Endodermal cell (in vitro differentiated cells): ENCODE measurements around the gene METAP1D. TPM values are rescaled to one million over a fixed set of nuclear protein-coding genes. Genes with fewer than 3 reads are reported as not detected.
"Not testable (repeated sequence)": the region's sequence is repeated elsewhere in the genome, so short reads cannot be mapped to it uniquely, and the experiment has no call there.

Experiments
- DNase-seq: peaks from one replicate; pipeline ENCODE4 v3.0.0-alpha.2; 2017
- H3K27ac ChIP-seq: 2 replicates; pipeline ENCODE4 v1.5.1; 2013; ENCODE audit warnings: mild to moderate bottlenecking, low read depth, low read length, moderate library complexity
- H3K27me3 ChIP-seq: 2 replicates; pipeline ENCODE4 v1.6.1; 2013; ENCODE audit warnings: mild to moderate bottlenecking, low read length, moderate library complexity; ENCODE audit not compliant: insufficient read depth, control insufficient read depth, poor library complexity, severe bottlenecking
- H3K36me3 ChIP-seq: 2 replicates; pipeline ENCODE4 v1.7.0; 2013; ENCODE audit warnings: mild to moderate bottlenecking, low read length, moderate library complexity; ENCODE audit not compliant: control insufficient read depth, insufficient read depth
- H3K4me1 ChIP-seq: one replicate; pipeline ENCODE4 v1.7.0; 2013; ENCODE audit warnings: low read length; ENCODE audit not compliant: control insufficient read depth, insufficient read depth
- H3K4me3 ChIP-seq: 2 replicates; pipeline ENCODE4 v1.5.1; 2013; ENCODE audit warnings: mild to moderate bottlenecking, low read length, moderate library complexity
- H3K9ac ChIP-seq: 2 replicates; pipeline ENCODE4 v1.6.1; 2013; ENCODE audit warnings: mild to moderate bottlenecking, low read length, moderate library complexity; ENCODE audit not compliant: poor library complexity, severe bottlenecking; ENCODE audit errors: extremely low read depth
- H3K9me3 ChIP-seq: 2 replicates; pipeline ENCODE4 v1.6.1; 2013; ENCODE audit warnings: mild to moderate bottlenecking, low read length, moderate library complexity; ENCODE audit not compliant: control insufficient read depth
- H3K27ac Mint-ChIP-seq: 2 replicates; pipeline ENCODE4 v1.8.0; 2020; ENCODE audit warnings: mixed read lengths
- H3K27me3 Mint-ChIP-seq: 2 replicates; pipeline ENCODE4 v1.8.0; 2021; ENCODE audit warnings: mild to moderate bottlenecking, mixed read lengths; ENCODE audit not compliant: insufficient read depth
- H3K36me3 Mint-ChIP-seq: 2 replicates; pipeline ENCODE4 v1.8.0; 2020; ENCODE audit warnings: low read depth, mixed read lengths
- H3K4me1 Mint-ChIP-seq: 2 replicates; pipeline ENCODE4 v1.8.0; 2020; ENCODE audit warnings: mixed read lengths
- H3K4me3 Mint-ChIP-seq: 2 replicates; pipeline ENCODE4 v1.8.0; 2020; ENCODE audit warnings: mild to moderate bottlenecking, moderate library complexity, mixed read lengths
- H3K9me3 Mint-ChIP-seq: 2 replicates; pipeline ENCODE4 v1.8.0; 2020; ENCODE audit warnings: mild to moderate bottlenecking, mixed read lengths
- WGBS, 2 experiments: methylation state at CpG; one replicate each; pipeline versions ENCODE4 v1.1.5 to v1.1.7; 2013; ENCODE audit warnings: missing lambda C conversion rate in 2 of 2, mixed read lengths in 1 of 2; ENCODE audit not compliant: insufficient coverage in 1 of 2, insufficient read length in 1 of 2; 5-methylcytosine and 5-hydroxymethylcytosine counted together
- total RNA-seq, 2 donors: library from RNA; stranded (reverse); fragmentation: NEBNext Ultra II Directional in 1 of 2; extraction: Animal tissue kit (Norgen Biotek cat#: 25700) in 1 of 2; gene quantifications; 2 replicates in 1 of 2; 3 replicates in 1 of 2; pipeline ENCODE4 v1.2.1, GENCODE V29; 2021
- TF ChIP-seq, protein P1 (sequence below): fragments of 200-600 bp; sonication (generic); conservative IDR thresholded peaks from 2 replicates; pipeline ENCODE4 v1.5.0; 2021; ENCODE audit warnings: antibody characterized with exemption, mild to moderate bottlenecking

METAP1D gene
- total RNA-seq, 2 donors from 2014 or later = 6.0 to 6.5 TPM

DNA sequence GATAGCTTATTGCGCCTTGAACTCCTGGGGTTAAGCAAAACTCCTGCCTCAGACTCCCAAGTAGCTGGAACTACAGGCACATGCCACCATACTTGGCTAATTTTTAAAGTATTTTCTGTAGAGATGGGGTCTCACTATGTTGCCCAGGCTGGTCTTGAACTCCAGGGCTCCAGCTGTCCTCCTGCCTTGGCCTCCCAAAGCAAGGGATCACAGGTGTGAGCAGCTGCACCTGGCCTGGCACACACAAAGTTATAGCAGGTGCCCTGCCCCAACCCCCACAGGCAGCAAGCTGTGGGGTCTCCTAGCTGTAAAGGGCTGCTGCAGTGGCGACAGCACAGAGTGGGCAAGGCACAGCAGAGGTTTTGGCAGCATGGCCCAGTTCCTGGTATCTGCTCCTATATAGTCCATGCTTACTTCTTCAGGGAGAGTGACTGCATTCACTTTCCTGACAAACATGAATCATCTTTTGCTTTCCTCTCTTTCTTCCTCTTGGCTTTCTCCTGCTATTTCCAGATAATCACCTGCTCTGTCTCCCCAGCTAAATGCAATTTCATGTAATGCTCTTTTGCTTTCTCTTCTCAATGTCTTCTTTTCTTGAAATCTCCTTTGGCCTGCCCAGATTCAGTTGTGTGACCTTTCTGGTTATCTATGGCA, 27.3 kb upstream of the METAP1D start:
- Histone ChIP-seq H3K4me3 (no peak overlapping the region), H3K9ac (no peak overlapping the region), H3K4me1 (no peaks in the 10 kb centered on the region), H3K27ac (no peak overlapping the region), H3K9me3 (no peaks in the 10 kb centered on the region), H3K36me3 (peaks cover 37% of the 10 kb centered on the region), H3K27me3 (no peaks in the 10 kb centered on the region)
- no peak for DNase-seq
- H3K36me3 Mint-ChIP-seq = peaks cover 34% of the 10 kb centered on the region
- H3K4me3 Mint-ChIP-seq = no peak overlapping the region
- H3K27ac Mint-ChIP-seq = no peak overlapping the region
- H3K9me3 Mint-ChIP-seq = no peaks in the 10 kb centered on the region
- TF ChIP-seq, protein P1, sequence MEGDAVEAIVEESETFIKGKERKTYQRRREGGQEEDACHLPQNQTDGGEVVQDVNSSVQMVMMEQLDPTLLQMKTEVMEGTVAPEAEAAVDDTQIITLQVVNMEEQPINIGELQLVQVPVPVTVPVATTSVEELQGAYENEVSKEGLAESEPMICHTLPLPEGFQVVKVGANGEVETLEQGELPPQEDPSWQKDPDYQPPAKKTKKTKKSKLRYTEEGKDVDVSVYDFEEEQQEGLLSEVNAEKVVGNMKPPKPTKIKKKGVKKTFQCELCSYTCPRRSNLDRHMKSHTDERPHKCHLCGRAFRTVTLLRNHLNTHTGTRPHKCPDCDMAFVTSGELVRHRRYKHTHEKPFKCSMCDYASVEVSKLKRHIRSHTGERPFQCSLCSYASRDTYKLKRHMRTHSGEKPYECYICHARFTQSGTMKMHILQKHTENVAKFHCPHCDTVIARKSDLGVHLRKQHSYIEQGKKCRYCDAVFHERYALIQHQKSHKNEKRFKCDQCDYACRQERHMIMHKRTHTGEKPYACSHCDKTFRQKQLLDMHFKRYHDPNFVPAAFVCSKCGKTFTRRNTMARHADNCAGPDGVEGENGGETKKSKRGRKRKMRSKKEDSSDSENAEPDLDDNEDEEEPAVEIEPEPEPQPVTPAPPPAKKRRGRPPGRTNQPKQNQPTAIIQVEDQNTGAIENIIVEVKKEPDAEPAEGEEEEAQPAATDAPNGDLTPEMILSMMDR = no peak
- 86 to 95% methylated on average over 2 of the region's 2 CpGs for WGBS, 2 experiments
- H3K27me3 Mint-ChIP-seq = no peaks in the 10 kb centered on the region
- H3K4me1 Mint-ChIP-seq = no peaks in the 10 kb centered on the region

DNA sequence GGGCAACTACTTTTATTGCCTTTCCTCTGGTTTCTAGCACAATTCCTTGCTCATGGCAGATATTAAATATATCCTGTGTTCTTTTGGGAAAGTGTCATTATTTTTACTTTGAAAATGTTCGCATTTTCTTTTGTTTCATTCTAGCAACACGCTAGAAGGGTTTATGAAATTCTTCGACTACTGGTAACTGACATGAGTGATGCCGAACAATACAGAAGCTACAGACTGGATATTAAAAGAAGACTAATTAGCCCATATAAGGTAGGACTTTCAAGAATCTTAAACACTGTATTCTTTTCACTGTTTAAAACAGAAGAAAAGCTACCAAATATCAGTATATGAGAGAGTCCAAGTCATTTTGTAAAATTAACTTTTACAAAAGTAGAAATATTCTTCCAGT, 20.6 kb upstream of the METAP1D start:
- Histone ChIP-seq H3K36me3 (peaks cover 53% of the 10 kb centered on the region), H3K4me3 (no peak overlapping the region), H3K27me3 (no peaks in the 10 kb centered on the region), H3K9me3 (no peaks in the 10 kb centered on the region), H3K4me1 (no peaks in the 10 kb centered on the region), H3K9ac (no peak overlapping the region), H3K27ac (no peak overlapping the region)
- H3K36me3 Mint-ChIP-seq = peaks cover 63% of the 10 kb centered on the region
- H3K9me3 Mint-ChIP-seq = no peaks in the 10 kb centered on the region
- H3K4me3 Mint-ChIP-seq = no peak overlapping the region
- no peaks in the 10 kb centered on the region for H3K27me3 Mint-ChIP-seq
- no peak for DNase-seq
- 97 to 98% methylated on average over 4 of the region's 4 CpGs for WGBS, 2 experiments
- H3K27ac Mint-ChIP-seq = no peak overlapping the region
- no peaks in the 10 kb centered on the region for H3K4me1 Mint-ChIP-seq
- TF ChIP-seq, protein P1 = no peak

DNA sequence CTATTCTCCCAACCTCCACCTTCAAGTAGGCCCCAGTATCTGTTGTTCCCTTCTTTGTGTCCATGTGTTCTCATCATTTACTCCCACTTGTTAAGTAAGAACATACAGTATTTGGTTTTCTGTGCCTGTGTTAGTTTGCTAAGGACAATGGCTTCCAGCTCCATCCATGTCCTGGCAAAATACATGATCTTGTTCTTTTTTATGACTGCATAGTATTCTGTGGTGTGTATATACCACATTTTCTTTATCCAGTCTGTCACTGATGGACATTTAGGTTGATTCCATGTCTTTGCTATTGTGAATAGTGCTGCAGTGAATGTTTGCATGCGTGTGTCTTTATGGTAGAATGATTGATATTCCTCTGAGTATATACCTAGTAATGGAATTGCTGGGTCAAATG, 15.8 kb upstream of the METAP1D start:
- not testable (repeated sequence) for H3K4me3 Mint-ChIP-seq, H3K4me1 ChIP-seq, H3K27ac Mint-ChIP-seq

DNA sequence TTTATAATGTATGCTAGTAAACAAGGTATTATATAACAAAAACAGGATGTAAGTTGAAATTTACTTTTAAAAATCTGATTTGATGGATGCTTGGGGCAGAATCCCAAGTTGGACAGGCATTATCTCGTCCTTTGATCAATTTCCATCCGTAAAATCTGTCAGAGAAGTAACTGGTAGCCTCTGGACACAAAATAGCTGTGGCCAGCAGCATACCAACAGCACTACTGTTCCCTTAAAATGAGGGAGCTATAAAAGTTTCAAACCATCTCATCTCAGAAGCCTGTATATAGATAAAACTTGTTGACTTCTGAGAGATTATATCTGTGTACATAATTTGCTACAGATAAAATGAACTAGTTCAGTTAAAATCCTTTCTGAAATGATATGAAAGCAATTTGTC, 14.7 kb upstream of the METAP1D start:
- Mint-ChIP-seq H3K4me3 (no peak overlapping the region), H3K9me3 (no peaks in the 10 kb centered on the region), H3K36me3 (peaks cover 18% of the 10 kb centered on the region), H3K27ac (no peak overlapping the region), H3K4me1 (no peaks in the 10 kb centered on the region), H3K27me3 (no peaks in the 10 kb centered on the region)
- Histone ChIP-seq H3K4me1 (no peaks in the 10 kb centered on the region), H3K27ac (no peak overlapping the region), H3K4me3 (no peak overlapping the region), H3K9me3 (no peaks in the 10 kb centered on the region), H3K9ac (no peak overlapping the region), H3K36me3 (peaks cover 34% of the 10 kb centered on the region), H3K27me3 (no peaks in the 10 kb centered on the region)
- WGBS, 2 experiments = 93 to 100% methylated on average over 2 of the region's 2 CpGs
- TF ChIP-seq, protein P1 = no peak
- DNase-seq = no peak

More for the DNA sequence above, 15.8 kb upstream of the METAP1D start:
- H3K36me3 Mint-ChIP-seq = peaks cover 30% of the 10 kb centered on the region
- not testable (repeated sequence) for H3K27me3 Mint-ChIP-seq, H3K4me1 Mint-ChIP-seq, H3K9me3 Mint-ChIP-seq, H3K9me3 ChIP-seq, H3K4me3 ChIP-seq, H3K27ac ChIP-seq, DNase-seq, H3K9ac ChIP-seq, H3K27me3 ChIP-seq
- H3K36me3 ChIP-seq = peaks cover 44% of the 10 kb centered on the region
- 88 to 96% methylated on average over 1 of the region's 1 CpG for WGBS, 2 experiments
